Muscle of leg (tissue), 11 donors: ENCODE measurements around the gene PLPP3. TPM values are rescaled to one million over a fixed set of nuclear protein-coding genes. Genes with fewer than 3 reads are reported as not detected.

Experiments used
- DNase-seq: peaks from one replicate; pipeline ENCODE4 v3.0.0; 2013
- H3K27ac ChIP-seq: one replicate; pipeline ENCODE4 v1.5.1; 2013; ENCODE audit warnings: mild to moderate bottlenecking, low read length, control low read depth
- H3K27me3 ChIP-seq: one replicate; pipeline ENCODE4 v1.6.1; 2013; ENCODE audit warnings: low read length; ENCODE audit not compliant: control insufficient read depth, insufficient read depth
- H3K36me3 ChIP-seq: one replicate; pipeline ENCODE4 v1.6.1; 2013; ENCODE audit warnings: low read length; ENCODE audit not compliant: control insufficient read depth, insufficient read depth
- H3K4me1 ChIP-seq: one replicate; pipeline ENCODE4 v1.6.1; 2013; ENCODE audit warnings: low read length; ENCODE audit not compliant: control insufficient read depth, insufficient read depth
- H3K4me3 ChIP-seq: one replicate; pipeline ENCODE4 v1.5.1; 2013; ENCODE audit warnings: low read length, control low read depth
- H3K9me3 ChIP-seq: replicated peaks from 2 replicates; pipeline ENCODE4 v1.6.1; 2013; ENCODE audit warnings: low read depth, low read length; ENCODE audit not compliant: control insufficient read depth
- WGBS: methylation state at CpG from one replicate; pipeline ENCODE4 v1.1.5; 2013; ENCODE audit warnings: missing lambda C conversion rate; ENCODE audit not compliant: insufficient coverage; 5-methylcytosine and 5-hydroxymethylcytosine counted together
- polyA plus RNA-seq, 8 donors: library from polyadenylated mRNA; unstranded; fragments of 120-200 nt; gene quantifications; one replicate each; pipeline versions ENCODE4 v1.2.1 to v1.2.3, GENCODE V29; 2013; ENCODE audit warnings: inconsistent platforms in 1 of 8, low replicate concordance in 1 of 8; ENCODE audit not compliant: insufficient read length in 8 of 8, insufficient read depth in 1 of 8
- total RNA-seq: library from RNA; stranded (reverse); fragments of 120-200 nt; gene quantifications from one replicate; pipeline ENCODE4 v1.2.4, GENCODE V29; 2013

PLPP3 gene
- total and polyA plus RNA-seq, 9 donors, result 99.8 to 184 (median 125) TPM

GRCh38 chr1:56577406-56578137 lies 1.8 kb downstream of the PLPP3 start:
- DNase-seq, result peak; percentile 88
- 2% methylated on average over 9 of the region's 12 CpGs for WGBS
- peak overlapping the region; percentile 86 for H3K27ac ChIP-seq

DNA sequence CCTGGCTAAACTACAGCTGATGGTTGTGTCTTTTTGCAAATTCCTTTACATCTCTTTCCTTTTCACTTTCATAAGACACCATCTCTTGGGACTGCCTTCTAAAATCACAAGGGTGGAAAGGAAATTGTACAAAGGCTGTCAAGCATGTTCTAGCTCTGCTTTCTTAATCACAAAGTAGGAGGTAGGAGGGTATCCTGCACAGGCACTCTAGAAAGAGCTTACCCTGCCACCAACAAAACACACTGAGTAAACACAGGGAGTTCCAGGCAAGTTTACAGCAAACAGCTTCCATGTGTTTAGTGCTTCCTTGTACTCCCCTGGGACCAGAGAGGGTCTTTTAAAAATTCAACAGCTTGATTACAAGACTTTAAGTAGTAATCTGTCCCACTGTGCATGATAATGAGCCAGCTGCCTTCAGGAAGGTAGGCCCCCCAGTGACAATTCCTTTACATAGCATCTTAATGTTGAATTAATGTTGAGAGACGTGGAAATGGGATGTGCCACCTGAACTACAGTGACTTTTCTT lies 2.4 kb downstream of the PLPP3 start:
- Histone ChIP-seq H3K27me3 (no peaks in the 10 kb centered on the region), H3K36me3 (peaks cover 2% of the 10 kb centered on the region), H3K9me3 (no peaks in the 10 kb centered on the region), H3K4me3 (peak overlapping the region; percentile 72), H3K27ac (peak overlapping the region; percentile 86), H3K4me1 (peaks cover 13% of the 10 kb centered on the region)
- DNase-seq, result peak; percentile 80
- WGBS, result no CpG with 5 or more reads among the region's 1 CpG

More at GRCh38 chr1:56577406-56578137, 1.8 kb downstream of the PLPP3 start:
- Histone ChIP-seq H3K36me3 (peaks cover 2% of the 10 kb centered on the region), H3K4me1 (peaks cover 11% of the 10 kb centered on the region), H3K9me3 (no peaks in the 10 kb centered on the region), H3K27me3 (no peaks in the 10 kb centered on the region), H3K4me3 (peak overlapping the region; percentile 72)

- H3K9me3 ChIP-seq, result no peaks in the 10 kb centered on the region
- peak overlapping the region; percentile 72 for H3K4me3 ChIP-seq
- H3K27me3 ChIP-seq, result no peaks in the 10 kb centered on the region
- H3K36me3 ChIP-seq, result peaks cover 2% of the 10 kb centered on the region
- WGBS, result no CpG with 5 or more reads among the region's 3 CpGs
- peaks cover 16% of the 10 kb centered on the region for H3K4me1 ChIP-seq
- peak; percentile 59 for DNase-seq
- H3K27ac ChIP-seq, result no peak overlapping the region
These were observed 3.5 kb downstream of the PLPP3 start for GRCh38 chr1:56575865-56576264.

GRCh38 chr1:56574794-56575193 lies 4.6 kb downstream of the PLPP3 start:
- Histone ChIP-seq H3K4me3 (peak overlapping the region; percentile 29), H3K27me3 (no peaks in the 10 kb centered on the region), H3K9me3 (no peaks in the 10 kb centered on the region), H3K4me1 (peaks cover 14% of the 10 kb centered on the region), H3K27ac (no peak overlapping the region), H3K36me3 (peaks cover 2% of the 10 kb centered on the region)
- WGBS, result no CpG with 5 or more reads among the region's 4 CpGs
- DNase-seq, result no peak

DNA sequence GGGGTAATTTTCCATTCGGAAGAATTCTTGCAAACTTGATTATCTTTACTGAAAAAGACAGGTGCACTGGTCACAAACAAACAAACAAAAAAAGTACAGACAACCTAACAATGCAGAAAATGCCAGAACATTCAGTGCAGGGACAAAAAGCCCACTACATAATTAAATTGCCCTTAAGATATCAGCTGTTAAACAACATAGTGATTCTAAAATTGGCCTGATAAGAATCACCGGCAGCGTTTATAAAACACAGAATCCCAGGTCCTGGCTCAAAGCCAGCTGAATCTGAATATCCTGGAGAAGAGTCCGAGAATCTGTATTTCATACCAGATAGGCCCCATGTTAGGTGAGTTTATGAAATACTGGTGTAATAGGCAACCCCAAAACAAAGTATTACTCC lies 6.1 kb downstream of the PLPP3 start:
- peaks cover 2% of the 10 kb centered on the region for H3K36me3 ChIP-seq
- H3K4me3 ChIP-seq, result no peak overlapping the region
- no peaks in the 10 kb centered on the region for H3K9me3 ChIP-seq
- H3K27me3 ChIP-seq, result no peaks in the 10 kb centered on the region
- peak; percentile 57 for DNase-seq
- WGBS, result no CpG with 5 or more reads among the region's 4 CpGs
- H3K4me1 ChIP-seq, result peaks cover 16% of the 10 kb centered on the region
- no peak overlapping the region for H3K27ac ChIP-seq

DNA sequence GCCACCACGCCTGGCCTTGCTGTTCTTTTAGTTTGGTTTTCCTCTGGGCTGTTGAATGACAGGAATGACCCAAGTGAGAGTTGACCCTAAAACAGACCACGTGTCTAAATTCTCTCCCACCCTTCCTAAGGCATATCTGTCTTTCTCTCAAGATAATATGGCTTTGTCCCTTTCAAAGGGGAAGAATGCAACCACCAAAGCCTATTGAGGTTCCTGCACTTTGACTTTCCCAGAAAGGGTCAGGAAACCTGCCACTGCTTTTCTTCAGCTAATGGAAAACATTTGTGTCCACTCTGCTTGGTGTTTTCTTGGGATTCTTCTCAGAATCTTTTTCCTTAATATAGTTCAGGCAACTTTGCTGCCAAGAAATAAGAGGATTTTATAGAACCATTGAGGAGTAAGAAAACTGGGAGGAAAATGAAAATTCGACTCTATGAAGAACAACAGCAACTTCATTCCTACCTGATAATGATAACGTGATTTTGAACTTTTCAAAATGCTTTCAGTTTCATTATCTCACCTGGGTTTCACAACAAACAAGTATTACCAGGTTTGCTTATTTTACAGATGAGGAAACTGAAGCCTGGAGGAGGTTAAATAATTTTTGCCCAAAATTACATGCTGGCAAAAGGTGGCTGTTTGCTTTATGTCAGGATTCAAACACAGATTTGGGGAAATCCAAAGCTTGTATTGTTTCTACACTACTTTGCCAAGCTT lies 6.9 kb downstream of the PLPP3 start:
- peaks cover 16% of the 10 kb centered on the region for H3K4me1 ChIP-seq
- peak; percentile 68 for DNase-seq
- no peaks in the 10 kb centered on the region for H3K9me3 ChIP-seq
- no peak overlapping the region for H3K27ac ChIP-seq
- peaks cover 2% of the 10 kb centered on the region for H3K36me3 ChIP-seq
- 80% methylated on average over 1 of the region's 4 CpGs for WGBS
- H3K4me3 ChIP-seq, result no peak overlapping the region
- no peaks in the 10 kb centered on the region for H3K27me3 ChIP-seq

DNA sequence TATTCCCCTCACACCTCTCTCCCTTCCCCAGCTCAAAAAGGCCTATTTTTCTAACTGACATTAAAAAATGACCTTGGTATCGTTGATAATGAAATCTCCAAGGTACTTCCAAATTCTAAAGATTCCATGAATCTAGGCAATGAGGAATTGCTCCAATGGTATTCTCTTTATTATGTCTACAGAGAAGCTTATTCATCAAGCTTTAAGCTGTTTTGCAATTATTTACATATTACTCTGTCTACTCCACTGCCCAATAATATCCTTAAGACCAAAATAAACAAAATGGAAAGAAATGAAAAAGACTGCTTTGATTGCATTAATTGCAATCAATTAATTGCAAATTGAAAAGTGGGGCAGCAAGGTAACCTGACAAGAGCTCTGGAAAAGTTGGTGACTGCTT lies 7.9 kb downstream of the PLPP3 start:
- H3K4me1 ChIP-seq, result peaks cover 17% of the 10 kb centered on the region
- H3K4me3 ChIP-seq, result no peak overlapping the region
- peaks cover 2% of the 10 kb centered on the region for H3K36me3 ChIP-seq
- H3K27me3 ChIP-seq, result no peaks in the 10 kb centered on the region
- H3K27ac ChIP-seq, result no peak overlapping the region
- no peaks in the 10 kb centered on the region for H3K9me3 ChIP-seq
- no peak for DNase-seq
- no CpG with 5 or more reads among the region's 1 CpG for WGBS

DNA sequence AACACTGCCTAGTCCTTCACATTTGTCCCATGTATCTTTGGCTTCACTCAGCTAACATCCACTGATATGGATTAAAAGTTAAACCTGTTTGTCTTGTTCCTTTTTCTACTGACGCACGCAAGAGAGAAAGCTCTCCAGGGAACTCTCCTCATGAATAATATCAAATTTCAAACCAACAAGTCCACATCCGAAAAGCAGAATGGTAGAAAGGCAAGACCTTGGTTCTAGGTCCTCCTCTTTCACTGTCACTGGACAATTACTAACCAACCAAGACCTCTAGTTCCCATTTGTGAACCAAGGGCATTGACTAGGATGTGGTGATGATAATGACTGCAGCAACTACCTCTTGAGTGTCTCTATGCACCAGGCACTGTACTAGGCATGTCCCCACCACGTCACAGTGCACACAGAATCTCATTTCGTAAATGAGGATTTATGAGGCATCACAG lies 8.4 kb downstream of the PLPP3 start:
- Histone ChIP-seq H3K4me3 (no peak overlapping the region), H3K9me3 (no peaks in the 10 kb centered on the region), H3K36me3 (peaks cover 2% of the 10 kb centered on the region), H3K27me3 (no peaks in the 10 kb centered on the region), H3K27ac (no peak overlapping the region), H3K4me1 (peaks cover 18% of the 10 kb centered on the region)
- DNase-seq, result no peak
- no CpG with 5 or more reads among the region's 5 CpGs for WGBS

GRCh38 chr1:56569661-56570060 lies 9.7 kb downstream of the PLPP3 start:
- no peak for DNase-seq
- no peak overlapping the region for H3K27ac ChIP-seq
- peaks cover 2% of the 10 kb centered on the region for H3K36me3 ChIP-seq
- peaks cover 20% of the 10 kb centered on the region for H3K4me1 ChIP-seq
- H3K4me3 ChIP-seq, result no peak overlapping the region
- no peaks in the 10 kb centered on the region for H3K9me3 ChIP-seq
- H3K27me3 ChIP-seq, result no peaks in the 10 kb centered on the region
- WGBS, result 85% methylated on average over 1 of the region's 1 CpG

DNA sequence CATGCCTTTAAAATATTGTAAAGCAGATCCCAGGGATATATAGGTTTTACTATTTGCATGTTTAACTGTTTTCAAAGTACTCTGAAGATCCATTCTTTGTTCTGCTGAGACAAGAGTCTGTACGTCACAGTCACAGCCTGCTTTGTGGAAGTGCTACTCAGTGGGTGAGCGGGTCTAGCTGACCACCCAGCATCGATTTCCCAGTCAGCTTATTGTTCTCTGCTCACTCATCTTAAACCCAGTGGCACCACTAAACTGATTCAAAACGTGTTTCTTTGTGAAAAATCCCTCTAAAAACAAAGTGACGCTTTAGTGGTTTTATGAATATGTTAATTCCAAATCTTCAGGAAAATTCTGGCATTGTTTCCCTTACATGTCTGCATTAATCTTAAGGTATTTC lies 12.4 kb downstream of the PLPP3 start:
- no peak for DNase-seq
- Histone ChIP-seq H3K4me1 (peaks cover 12% of the 10 kb centered on the region), H3K27ac (no peak overlapping the region), H3K27me3 (no peaks in the 10 kb centered on the region), H3K9me3 (no peaks in the 10 kb centered on the region), H3K36me3 (no peaks in the 10 kb centered on the region), H3K4me3 (no peak overlapping the region)
- 40% methylated on average over 2 of the region's 5 CpGs for WGBS
